GM12878 (cell line): ENCODE results near the gene NFAM1. TPM values are rescaled to one million over a fixed set of nuclear protein-coding genes. Genes with fewer than 3 reads are reported as not detected.

Experiments used
- ATAC-seq: fragments of 200-7000 bp; cut with Tn5 transposase; 3 replicates; pipeline ENCODE4 v1.9.1; 2020; ENCODE audit warnings: mild to moderate bottlenecking, moderate library complexity
- BruUV-seq: library from RNA; stranded (reverse); fragments of 400-500 nt; replicated peaks from 2 replicates; lab custom pipeline; 2021; lab: Mats Ljungman, UMichigan
- CTCF ChIA-PET: fragments of 300-600 bp; sonication (Branson Sonifier 250); formaldehyde crosslinking; extraction: SDS; loops from one replicate; lab custom pipeline; 2021; ENCODE audit warnings: inconsistent platforms; lab: Yijun Ruan, JAX
- POLR2A ChIA-PET: fragments of 350-600 bp; formaldehyde crosslinking; extraction: SDS; loops from one replicate; lab custom pipeline; 2021; ENCODE audit warnings: inconsistent platforms; lab: Charles Lee
- RAD21 ChIA-PET: fragments of 300-600 bp; sonication (Branson Sonifier 250); formaldehyde crosslinking; loops from one replicate; lab custom pipeline; 2023; ENCODE audit warnings: antibody characterized with exemption; ENCODE audit not compliant: unreplicated experiment; lab: Charles Lee
- SMC1A ChIA-PET: fragments of 300-600 bp; sonication (Branson Sonifier 250); formaldehyde crosslinking; loops from one replicate; lab custom pipeline; 2023; ENCODE audit not compliant: unreplicated experiment, uncharacterized antibody; lab: Charles Lee
- DNase-seq: peaks from one replicate; pipeline ENCODE4 v3.0.0-alpha.2; 2011; ENCODE audit warnings: low read depth, low spot score
- FAIRE-seq: peaks from 3 replicates; lab custom pipeline; 2011; peaks lifted over from hg19 to GRCh38; lab: Jason Lieb, UNC
- H2AFZ ChIP-seq: 2 replicates; pipeline ENCODE4 v1.6.0; 2011; ENCODE audit warnings: low read depth, low read length, control low read depth; ENCODE audit not compliant: control insufficient read depth
- H3K27ac ChIP-seq: 2 replicates; pipeline ENCODE4 v1.5.1; 2011; ENCODE audit warnings: control low read depth; ENCODE audit not compliant: control insufficient read depth, insufficient read depth
- H3K27me3 ChIP-seq, 2 experiments: replicated peaks in 1 of 2; 2 replicates each; pipeline versions ENCODE4 v1.6.0 to v1.6.1; 2011; ENCODE audit warnings: low read length in 1 of 2; ENCODE audit not compliant: control insufficient read depth in 2 of 2, insufficient read depth in 2 of 2
- H3K36me3 ChIP-seq, 2 experiments: 2 replicates each; pipeline ENCODE4 v1.5.1; 2011; ENCODE audit warnings: low read length in 1 of 2; ENCODE audit not compliant: control insufficient read depth in 2 of 2, insufficient read depth in 2 of 2
- H3K4me1 ChIP-seq: 2 replicates; pipeline ENCODE4 v1.6.1; 2011; ENCODE audit warnings: mild to moderate bottlenecking, low read length, moderate library complexity, mixed read lengths; ENCODE audit not compliant: control insufficient read depth, insufficient read depth
- H3K4me2 ChIP-seq: 2 replicates; pipeline ENCODE4 v1.6.0; 2011; ENCODE audit warnings: control low read depth; ENCODE audit not compliant: control insufficient read depth, insufficient read depth
- H3K4me3 ChIP-seq: fragments of 200-600 bp; sonication (generic); 2 replicates; pipeline ENCODE4 v1.5.1; 2016
- H3K79me2 ChIP-seq: 2 replicates; pipeline ENCODE4 v1.6.0; 2011; ENCODE audit warnings: low read length; ENCODE audit not compliant: control insufficient read depth, insufficient read depth
- H3K9ac ChIP-seq: 2 replicates; pipeline ENCODE4 v1.8.0; 2011; ENCODE audit warnings: low read length, control low read depth, mixed read lengths; ENCODE audit not compliant: control insufficient read depth, insufficient read depth
- H3K9me3 ChIP-seq: replicated peaks from 3 replicates; pipeline ENCODE4 v1.5.1; 2011; ENCODE audit warnings: mild to moderate bottlenecking, low read length; ENCODE audit not compliant: control insufficient read depth, insufficient read depth
- H4K20me1 ChIP-seq: 2 replicates; pipeline ENCODE4 v1.6.0; 2011; ENCODE audit not compliant: control insufficient read depth, insufficient read depth
- BCL11A ChIP-seq: IDR thresholded peaks from 2 replicates; pipeline ENCODE4 v1.6.1; 2011; ENCODE audit warnings: low read depth, low read length
- DPF2 ChIP-seq: fragments of 450-650 bp; IDR thresholded peaks from 2 replicates; pipeline ENCODE4 v1.6.1; 2017; ENCODE audit warnings: mild to moderate bottlenecking
- FOS ChIP-seq: IDR thresholded peaks from 3 replicates; pipeline ENCODE4 v1.6.1; 2011; ENCODE audit warnings: borderline replicate concordance; ENCODE audit not compliant: insufficient read length; ENCODE audit errors: extremely low read depth
- MEF2B ChIP-seq: fragments of 450-650 bp; IDR thresholded peaks from 2 replicates; pipeline ENCODE4 v1.6.1; 2018; ENCODE audit warnings: mild to moderate bottlenecking, moderate library complexity; ENCODE audit not compliant: partially characterized antibody, poor library complexity, severe bottlenecking
- MTA2 ChIP-seq: fragments of 450-650 bp; IDR thresholded peaks from 2 replicates; pipeline ENCODE4 v1.6.1; 2016; ENCODE audit warnings: low read depth, mild to moderate bottlenecking, moderate library complexity
- SMAD1 ChIP-seq: fragments of 450-650 bp; IDR thresholded peaks from 2 replicates; pipeline ENCODE4 v1.6.1; 2018; ENCODE audit warnings: mild to moderate bottlenecking, low read depth; ENCODE audit not compliant: partially characterized antibody
- WGBS: methylation state at CpG from one replicate; pipeline ENCODE4 v1.1.6; 2016; ENCODE audit warnings: low lambda C conversion rate; ENCODE audit not compliant: insufficient replicate concordance, insufficient coverage; ENCODE audit errors: missing lambda C conversion rate; 5-methylcytosine and 5-hydroxymethylcytosine counted together
- in situ Hi-C: fragments of 300-500 bp; cut with MboI; formaldehyde crosslinking; loops from 9 replicates; pipeline ENCODE4 v1.14.3; 2018; ENCODE audit warnings: mixed read lengths
- intact Hi-C: fragments of 100-400 bp; cut with micrococcal nuclease; formaldehyde crosslinking; loops from one replicate; pipeline ENCODE4 v1.14.2; 2022; ENCODE audit not compliant: unreplicated experiment
- polyA plus RNA-seq, 11 experiments: library from polyadenylated mRNA; depleted of rRNA in 4 of 11; unstranded in 6 of 11; stranded (reverse) in 5 of 11; fragments of >200 nt; fragmentation: Nextera tagmentation in 4 of 11; fragmentation: Illumina TruSeq in 1 of 11; extraction: Ambion mirVana in 4 of 11; extraction: Trizol in 1 of 11; gene quantifications; 1 replicate in 1 of 11; 2 replicates in 10 of 11; pipeline versions ENCODE4 v1.2.1 to v1.2.3, GENCODE V29; 2011 to 2016; ENCODE audit warnings: inconsistent platforms in 2 of 11, missing spikeins in 2 of 11, low read depth in 1 of 11
- total RNA-seq, 4 experiments: library from RNA; depleted of rRNA in 3 of 4; stranded (reverse); fragments of >200 nt in 3 of 4; fragmentation: Illumina TruSeq in 1 of 4; extraction: Trizol in 1 of 4; gene quantifications; 2 replicates each; pipeline versions ENCODE4 v1.2.1 to v1.2.3, GENCODE V29; 2013 to 2021
- TF ChIP-seq, protein P1 (sequence below): fragments of 450-650 bp; IDR thresholded peaks from 2 replicates; pipeline ENCODE4 v1.6.1; 2016; ENCODE audit warnings: mild to moderate bottlenecking

Gene NFAM1
- total and polyA plus RNA-seq, 10 of the 15 experiments (the other 5 are each of a cell fraction or from before 2014, with no cell fraction given): 0.13 to 1.3 (median 0.24) TPM; not detected in 3

DNA sequence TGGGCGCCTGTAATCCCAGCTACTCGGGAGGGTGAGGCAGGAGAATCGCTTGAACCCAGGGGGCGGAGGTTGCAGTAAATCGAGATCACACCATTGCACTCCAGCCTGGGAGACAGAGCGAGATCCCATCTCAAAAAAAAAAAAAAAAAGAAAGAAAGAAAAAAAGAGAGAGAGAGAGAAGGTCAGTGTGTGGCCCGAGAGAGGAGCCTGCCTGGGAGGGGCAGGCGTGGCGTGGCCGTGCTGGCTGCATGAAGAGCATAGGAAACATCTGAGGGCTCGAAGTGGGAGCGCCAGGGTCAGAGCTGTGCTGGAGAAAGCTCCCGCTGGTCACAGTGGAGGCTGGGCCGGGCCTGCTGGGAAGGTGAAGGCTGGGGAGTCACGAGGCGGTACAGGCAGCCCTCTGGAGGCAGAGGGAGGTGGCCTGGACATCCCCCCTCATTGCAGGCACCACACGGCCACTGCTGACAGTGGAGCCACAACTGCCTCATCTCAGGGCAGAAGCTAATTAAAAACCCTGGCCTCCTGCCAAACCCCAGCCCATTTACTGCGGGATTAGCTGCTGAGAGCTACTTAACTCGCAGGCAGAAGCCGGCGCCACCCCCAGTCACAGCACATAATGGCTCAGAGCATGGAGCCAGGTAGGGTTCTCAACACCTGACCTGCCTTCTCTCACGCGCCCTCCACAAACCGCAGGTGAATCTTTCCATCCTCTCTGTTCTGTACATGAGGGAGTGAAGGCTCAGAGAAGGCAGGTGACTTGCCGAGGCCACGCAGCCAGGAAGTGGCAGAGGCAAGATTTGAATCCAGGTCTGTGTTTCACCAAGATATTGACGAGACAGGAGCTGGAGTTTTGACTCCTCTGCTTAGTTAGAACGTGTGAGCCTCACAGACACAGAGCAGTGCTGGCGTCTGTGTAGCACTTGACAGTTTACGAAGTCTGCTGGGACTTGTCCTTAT is 32.6 kb downstream of the NFAM1 start:
- RAD21 ChIA-PET: no interaction called here
- POLR2A ChIA-PET: interaction anchor here (0.7 kb wide), 1 partner anchor 88 kb away, joined by 4 read pairs; no protein-coding TSS in a partner anchor
- Histone ChIP-seq H2AFZ (no peak overlapping the region), H3K9me3 (no peaks in the 10 kb centered on the region), H3K4me2 (no peak overlapping the region), H3K4me1 (peaks cover 16% of the 10 kb centered on the region), H3K9ac (no peak overlapping the region), H3K79me2 (no peaks in the 10 kb centered on the region), H3K27ac (no peak overlapping the region), H4K20me1 (no peaks in the 10 kb centered on the region), H3K36me3 (no peaks in the 10 kb centered on the region), H3K27me3 (no peaks in the 10 kb centered on the region; a peak in 1 of 4 replicates), H3K4me3 (no peak overlapping the region)
- 74% methylated on average over 28 of the region's 30 CpGs for WGBS
- no peak for DNase-seq
- CTCF ChIA-PET: interaction anchor here (0.6 to 1.2 kb wide), 2 partner anchors 37 to 230 kb away, joined by 4 read pairs; no protein-coding TSS in a partner anchor
- intact Hi-C loops (no loop called here), in situ Hi-C loops (no loop called here)
- TF ChIP-seq, protein P1, sequence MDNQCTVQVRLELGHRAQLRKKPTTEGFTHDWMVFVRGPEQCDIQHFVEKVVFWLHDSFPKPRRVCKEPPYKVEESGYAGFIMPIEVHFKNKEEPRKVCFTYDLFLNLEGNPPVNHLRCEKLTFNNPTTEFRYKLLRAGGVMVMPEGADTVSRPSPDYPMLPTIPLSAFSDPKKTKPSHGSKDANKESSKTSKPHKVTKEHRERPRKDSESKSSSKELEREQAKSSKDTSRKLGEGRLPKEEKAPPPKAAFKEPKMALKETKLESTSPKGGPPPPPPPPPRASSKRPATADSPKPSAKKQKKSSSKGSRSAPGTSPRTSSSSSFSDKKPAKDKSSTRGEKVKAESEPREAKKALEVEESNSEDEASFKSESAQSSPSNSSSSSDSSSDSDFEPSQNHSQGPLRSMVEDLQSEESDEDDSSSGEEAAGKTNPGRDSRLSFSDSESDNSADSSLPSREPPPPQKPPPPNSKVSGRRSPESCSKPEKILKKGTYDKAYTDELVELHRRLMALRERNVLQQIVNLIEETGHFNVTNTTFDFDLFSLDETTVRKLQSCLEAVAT: 0 out of 2 replicates have a peak, but pooled peaks have one; percentile 32
- TF ChIP-seq BCL11A (peak; percentile 23; the same call in 1 of the 2 replicates), SMAD1 (peak; percentile 86), FOS (no peak), MEF2B (no peak), DPF2 (0 out of 2 replicates have a peak, but pooled peaks have one; percentile 24), MTA2 (peak; percentile 51; the same call in 1 of the 2 replicates)
- FAIRE-seq: no peak
- ATAC-seq: peak; percentile 32
- SMC1A ChIA-PET: interaction anchor here (0.6 kb wide), 1 partner anchor 58 kb away, joined by 3 read pairs; no protein-coding TSS in a partner anchor
- BruUV-seq: no TSS peak
